Loucy (cell line): Measurements from ENCODE around the gene ATAD3B.

Source experiments
- H2AFZ ChIP-seq: fragments of 200-600 bp; sonication (generic); 2 replicates; pipeline ENCODE4 v1.6.0; 2016; ENCODE audit warnings: antibody characterized with exemption, mild to moderate bottlenecking, low read length, moderate library complexity
- H3F3A ChIP-seq: fragments of 200-600 bp; 2 replicates; pipeline ENCODE4 v1.6.0; 2016; ENCODE audit warnings: antibody characterized with exemption, low read depth, mild to moderate bottlenecking
- H3K27me3 ChIP-seq: fragments of 200-600 bp; sonication (generic); 2 replicates; pipeline ENCODE4 v1.6.1; 2014; ENCODE audit warnings: low read length, mild to moderate bottlenecking; ENCODE audit not compliant: insufficient read depth, poor library complexity, severe bottlenecking
- H3K36me3 ChIP-seq: fragments of 200-600 bp; sonication (generic); 2 replicates; pipeline ENCODE4 v1.6.1; 2016; ENCODE audit warnings: low read length; ENCODE audit not compliant: insufficient read depth
- H3K4me1 ChIP-seq: fragments of 200-600 bp; sonication (generic); 2 replicates; pipeline ENCODE4 v1.5.1; 2014; ENCODE audit warnings: low read length, mild to moderate bottlenecking; ENCODE audit not compliant: insufficient read depth, poor library complexity, severe bottlenecking
- H3K4me2 ChIP-seq: fragments of 200-600 bp; sonication (generic); 2 replicates; pipeline ENCODE4 v1.6.0; 2014; ENCODE audit warnings: antibody characterized with exemption, low read length, low read depth, mild to moderate bottlenecking; ENCODE audit not compliant: poor library complexity, severe bottlenecking
- H3K4me3 ChIP-seq: fragments of 200-600 bp; sonication (generic); 2 replicates; pipeline ENCODE4 v1.5.1; 2014; ENCODE audit warnings: low read length, mild to moderate bottlenecking, mixed read lengths; ENCODE audit not compliant: poor library complexity, severe bottlenecking
- H3K79me2 ChIP-seq: fragments of 200-600 bp; sonication (generic); 2 replicates; pipeline ENCODE4 v1.6.1; 2014; ENCODE audit warnings: low read length; ENCODE audit not compliant: insufficient read depth
- H3K9ac ChIP-seq: fragments of 200-600 bp; sonication (generic); 2 replicates; pipeline ENCODE4 v1.6.0; 2014; ENCODE audit warnings: mild to moderate bottlenecking, low read depth, low read length, moderate library complexity; ENCODE audit not compliant: poor library complexity, severe bottlenecking
- H3K9me2 ChIP-seq: fragments of 200-600 bp; sonication (generic); replicated peaks from 2 replicates; pipeline ENCODE4 v1.6.1; 2016; ENCODE audit warnings: low read depth, low read length, mixed read lengths
- H3K9me3 ChIP-seq: fragments of 200-600 bp; sonication (generic); 2 replicates; pipeline ENCODE4 v1.6.1; 2014; ENCODE audit warnings: mild to moderate bottlenecking, antibody characterized with exemption, low read length, low read depth; ENCODE audit not compliant: insufficient read depth
- H4K20me1 ChIP-seq: fragments of 200-600 bp; sonication (generic); 2 replicates; pipeline ENCODE4 v1.6.0; 2014; ENCODE audit warnings: antibody characterized with exemption, low read length, mild to moderate bottlenecking; ENCODE audit not compliant: insufficient read depth, poor library complexity, severe bottlenecking
- EZH2phosphoT487 ChIP-seq: fragments of 200-600 bp; IDR thresholded peaks from 2 replicates; pipeline ENCODE4 v1.6.1; 2018; ENCODE audit warnings: antibody characterized with exemption, mild to moderate bottlenecking, moderate library complexity, borderline replicate concordance
- TF ChIP-seq, protein P1 (sequence below): fragments of 200-600 bp; sonication (generic); conservative IDR thresholded peaks from 2 replicates; pipeline ENCODE4 v1.5.1; 2014; ENCODE audit warnings: mild to moderate bottlenecking, antibody characterized with exemption, low read length

The ATAD3B gene

DNA sequence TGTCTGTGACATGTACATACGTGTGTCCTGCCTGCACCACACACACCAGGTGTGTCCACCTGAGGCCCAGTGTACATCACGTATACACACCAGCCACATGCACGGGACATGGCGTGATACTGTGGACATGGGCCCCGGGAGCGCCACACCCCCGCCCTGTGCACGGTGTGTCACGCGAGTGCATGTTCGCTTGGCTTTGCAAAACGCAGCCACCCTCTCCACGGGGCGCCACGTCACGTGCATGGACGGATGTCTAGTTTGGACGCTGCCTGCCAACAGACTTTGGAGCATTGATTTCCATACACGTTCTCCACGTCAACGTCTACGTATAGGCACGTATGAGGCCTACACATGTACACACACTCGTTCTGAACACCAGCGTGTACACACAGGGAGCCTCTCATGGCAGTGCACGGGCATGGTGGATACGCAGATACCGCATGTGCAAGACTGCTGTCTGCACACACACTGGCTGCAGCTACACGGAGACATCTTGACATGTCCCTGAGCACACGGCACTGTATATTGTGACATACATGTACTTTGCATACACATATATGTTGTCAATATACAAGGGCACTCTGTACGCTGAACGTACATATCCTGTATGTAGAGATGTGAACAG, 66.2 kb downstream of the ATAD3B start:
- Histone ChIP-seq H2AFZ (no peak overlapping the region), H3K4me1 (no peaks in the 10 kb centered on the region), H3K36me3 (no peaks in the 10 kb centered on the region), H4K20me1 (no peaks in the 10 kb centered on the region), H3K9me3 (no peaks in the 10 kb centered on the region), H3F3A (no peaks in the 10 kb centered on the region), H3K9me2 (no peaks in the 10 kb centered on the region), H3K79me2 (no peaks in the 10 kb centered on the region), H3K4me2 (no peak overlapping the region), H3K27me3 (no peaks in the 10 kb centered on the region), H3K9ac (no peak overlapping the region), H3K4me3 (no peak overlapping the region)
- TF ChIP-seq EZH2phosphoT487 = no peak
- TF ChIP-seq, protein P1, sequence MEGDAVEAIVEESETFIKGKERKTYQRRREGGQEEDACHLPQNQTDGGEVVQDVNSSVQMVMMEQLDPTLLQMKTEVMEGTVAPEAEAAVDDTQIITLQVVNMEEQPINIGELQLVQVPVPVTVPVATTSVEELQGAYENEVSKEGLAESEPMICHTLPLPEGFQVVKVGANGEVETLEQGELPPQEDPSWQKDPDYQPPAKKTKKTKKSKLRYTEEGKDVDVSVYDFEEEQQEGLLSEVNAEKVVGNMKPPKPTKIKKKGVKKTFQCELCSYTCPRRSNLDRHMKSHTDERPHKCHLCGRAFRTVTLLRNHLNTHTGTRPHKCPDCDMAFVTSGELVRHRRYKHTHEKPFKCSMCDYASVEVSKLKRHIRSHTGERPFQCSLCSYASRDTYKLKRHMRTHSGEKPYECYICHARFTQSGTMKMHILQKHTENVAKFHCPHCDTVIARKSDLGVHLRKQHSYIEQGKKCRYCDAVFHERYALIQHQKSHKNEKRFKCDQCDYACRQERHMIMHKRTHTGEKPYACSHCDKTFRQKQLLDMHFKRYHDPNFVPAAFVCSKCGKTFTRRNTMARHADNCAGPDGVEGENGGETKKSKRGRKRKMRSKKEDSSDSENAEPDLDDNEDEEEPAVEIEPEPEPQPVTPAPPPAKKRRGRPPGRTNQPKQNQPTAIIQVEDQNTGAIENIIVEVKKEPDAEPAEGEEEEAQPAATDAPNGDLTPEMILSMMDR = no peak

DNA sequence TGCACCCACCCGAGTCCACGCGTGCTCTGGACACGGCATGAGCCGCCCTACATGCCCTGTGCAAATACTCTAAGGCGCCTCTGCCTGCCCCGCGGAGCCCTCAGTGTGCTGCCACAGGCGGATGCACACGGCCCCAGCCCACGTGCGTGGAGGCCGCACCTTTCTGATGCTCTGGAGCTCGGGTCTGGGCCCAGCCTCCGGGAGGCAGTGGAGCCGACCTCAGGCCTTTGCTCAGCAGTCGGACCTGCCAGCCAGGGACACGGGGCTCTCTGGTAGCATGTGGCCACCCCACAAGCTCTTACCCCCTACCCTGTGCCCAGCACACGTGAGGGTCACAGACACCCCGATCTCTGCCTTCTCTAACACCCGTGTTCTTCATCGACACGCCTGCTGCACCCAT, 66.8 kb downstream of the ATAD3B start:
- no peaks in the 10 kb centered on the region for H4K20me1 ChIP-seq
- H3K4me1 ChIP-seq = no peaks in the 10 kb centered on the region
- no peaks in the 10 kb centered on the region for H3K9me3 ChIP-seq
- TF ChIP-seq EZH2phosphoT487 = no peak
- TF ChIP-seq, protein P1 = no peak
- H3F3A ChIP-seq = no peaks in the 10 kb centered on the region
- H3K4me2 ChIP-seq = no peak overlapping the region
- H3K79me2 ChIP-seq = no peaks in the 10 kb centered on the region
- no peak overlapping the region for H3K4me3 ChIP-seq
- H3K9ac ChIP-seq = no peak overlapping the region
- no peak overlapping the region for H2AFZ ChIP-seq
- no peaks in the 10 kb centered on the region for H3K27me3 ChIP-seq
- no peaks in the 10 kb centered on the region for H3K9me2 ChIP-seq
- H3K36me3 ChIP-seq = no peaks in the 10 kb centered on the region

DNA sequence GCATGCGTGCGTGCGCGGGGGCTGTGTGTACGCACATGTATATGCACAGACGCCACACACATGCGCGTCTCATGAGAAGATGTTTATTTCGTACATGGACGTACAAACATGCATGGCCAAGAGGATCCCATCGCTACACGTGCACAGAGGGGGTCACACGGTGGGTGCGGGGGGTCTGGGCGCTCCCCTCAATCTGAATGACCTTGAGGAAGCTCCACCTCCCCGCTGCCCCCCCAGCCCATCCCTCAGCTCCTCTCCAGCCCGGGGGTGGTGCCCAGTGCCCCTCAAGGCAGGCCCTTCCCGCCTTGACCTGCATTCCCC, 67.4 kb downstream of the ATAD3B start:
- Histone ChIP-seq H3K9ac (no peak overlapping the region), H3K4me2 (no peak overlapping the region), H3K9me3 (no peaks in the 10 kb centered on the region), H3K9me2 (no peaks in the 10 kb centered on the region), H3F3A (no peaks in the 10 kb centered on the region), H3K4me3 (no peak overlapping the region), H3K36me3 (no peaks in the 10 kb centered on the region), H3K27me3 (no peaks in the 10 kb centered on the region), H3K4me1 (no peaks in the 10 kb centered on the region), H3K79me2 (no peaks in the 10 kb centered on the region), H4K20me1 (no peaks in the 10 kb centered on the region), H2AFZ (no peak overlapping the region)
- TF ChIP-seq, protein P1 = no peak
- no peak for TF ChIP-seq EZH2phosphoT487
